Right atrium auricular region (tissue), 2 donors: ENCODE data around the gene NOTCH4. TPM values are rescaled to one million over a fixed set of nuclear protein-coding genes. Genes with fewer than 3 reads are reported as not detected.
"Not testable (repeated sequence)": the region's sequence is repeated elsewhere in the genome, so short reads cannot be mapped to it uniquely, and the experiment has no call there.

Experiments
- DNase-seq: peaks from one replicate; pipeline ENCODE4 v3.0.0-alpha.2; 2019; ENCODE audit warnings: low spot score
- H3K27ac ChIP-seq, 2 donors: fragments of 200-600 bp; sonication (generic); 1 replicate in 1 of 2; 2 replicates in 1 of 2; pipeline ENCODE4 v1.5.1; 2016 to 2019
- H3K27me3 ChIP-seq, 2 donors: fragments of 200-600 bp; sonication (generic); one replicate each; pipeline versions ENCODE4 v1.5.1 to v1.6.0; 2017 to 2019
- H3K36me3 ChIP-seq: fragments of 200-600 bp; sonication (generic); one replicate; pipeline ENCODE4 v1.5.1; 2016
- H3K4me1 ChIP-seq, 2 donors: fragments of 200-600 bp; sonication (generic); one replicate each; pipeline versions ENCODE4 v1.5.1 to v1.6.0; 2017 to 2019
- H3K4me3 ChIP-seq, 2 donors: fragments of 200-600 bp; sonication (generic); 1 replicate in 1 of 2; 2 replicates in 1 of 2; pipeline ENCODE4 v1.5.1; 2017 to 2019; ENCODE audit warnings: mild to moderate bottlenecking in 1 of 2, moderate library complexity in 1 of 2
- H3K9me3 ChIP-seq, 2 donors: fragments of 200-600 bp; sonication (generic); one replicate each; pipeline ENCODE4 v1.5.1; 2019
- CTCF ChIP-seq, 2 donors: fragments of 200-600 bp; sonication (generic); IDR thresholded peaks; one replicate each; pipeline ENCODE4 v1.5.1; 2019; ENCODE audit warnings: antibody characterized with exemption in 2 of 2
- total RNA-seq, 2 donors: library from RNA; depleted of rRNA; stranded (reverse); fragments of >200 nt; gene quantifications; one replicate each; pipeline ENCODE4 v1.1.0, GENCODE V29; 2016

Gene NOTCH4
- total RNA-seq = 10 to 100 TPM; 16.2 to 22.5 TPM

GRCh38 chr6:32223258-32224235 lies at the start of gene NOTCH4:
TSS of gene NOTCH4 (minus strand) at chr6:32224067. CDS start at chr6:32223928, 139 bp downstream.
- Histone ChIP-seq H3K27me3 (no peaks in the 10 kb centered on the region), H3K4me1 (peaks cover 0 to 5% of the 10 kb centered on the region in 2 donors), H3K36me3 (no peaks in the 10 kb centered on the region), H3K27ac (peak within 1 kb of the TSS; percentile 67 to 73), H3K9me3 (no peaks in the 10 kb centered on the region), H3K4me3 (peak within 1 kb of the TSS; percentile 33 to 37)
- TF ChIP-seq CTCF (IDR thresholded peaks at IDR 0.05) = no peak
- no peak for DNase-seq

GRCh38 chr6:32271429-32271828 lies 47.6 kb upstream of the NOTCH4 start:
- Histone ChIP-seq H3K9me3 (peaks cover 0 to 6% of the 10 kb centered on the region in 2 donors), H3K36me3 (no peaks in the 10 kb centered on the region), H3K4me1 (no peaks in the 10 kb centered on the region), H3K27me3 (no peaks in the 10 kb centered on the region), H3K27ac (no peak overlapping the region), H3K4me3 (no peak overlapping the region)
- no peak for TF ChIP-seq CTCF (IDR thresholded peaks at IDR 0.05)
- no peak for DNase-seq

- H3K36me3 ChIP-seq, H3K4me1 ChIP-seq, H3K27ac ChIP-seq, DNase-seq, H3K9me3 ChIP-seq, H3K27me3 ChIP-seq, H3K4me3 ChIP-seq: not testable (repeated sequence)
Observed at GRCh38 chr6:32268459-32268858, 44.6 kb upstream of the NOTCH4 start.

GRCh38 chr6:32267035-32267434 lies 43.2 kb upstream of the NOTCH4 start:
- DNase-seq = no peak

GRCh38 chr6:32257262-32257661 lies 33.4 kb upstream of the NOTCH4 start:
- not testable (repeated sequence) for H3K36me3 ChIP-seq, DNase-seq, H3K27me3 ChIP-seq, H3K4me3 ChIP-seq, H3K27ac ChIP-seq
- H3K9me3 ChIP-seq = peaks cover 0 to 10% of the 10 kb centered on the region in 2 donors
- peaks cover 0 to 12% of the 10 kb centered on the region in 2 donors for H3K4me1 ChIP-seq

More at GRCh38 chr6:32267035-32267434, 43.2 kb upstream of the NOTCH4 start:
- Histone ChIP-seq H3K27me3 (no peaks in the 10 kb centered on the region), H3K27ac (no peak overlapping the region), H3K36me3 (no peaks in the 10 kb centered on the region), H3K4me1 (no peaks in the 10 kb centered on the region), H3K9me3 (no peaks in the 10 kb centered on the region), H3K4me3 (no peak overlapping the region)
- TF ChIP-seq CTCF (IDR thresholded peaks at IDR 0.05) = no peak

- TF ChIP-seq CTCF (IDR thresholded peaks at IDR 0.05) = peak; percentile 49 to 69
- H3K27me3 ChIP-seq = no peaks in the 10 kb centered on the region
- DNase-seq = peak; percentile 82
- peak overlapping the region; percentile 18 to 43 for H3K4me3 ChIP-seq
- H3K9me3 ChIP-seq = peaks cover 0 to 10% of the 10 kb centered on the region in 2 donors
- H3K36me3 ChIP-seq = no peaks in the 10 kb centered on the region
- peak overlapping the region; percentile 49 to 78 for H3K27ac ChIP-seq
- H3K4me1 ChIP-seq = peaks cover 0 to 12% of the 10 kb centered on the region in 2 donors
Observed at GRCh38 chr6:32255199-32256153, 31.6 kb upstream of the NOTCH4 start.
